ENCODE measurements around the gene FRAT1. TPM values are rescaled to one million over a fixed set of nuclear protein-coding genes. Genes with fewer than 3 reads are reported as not detected.

Gene FRAT1
- total and polyA plus RNA-seq, 2 of the 13 experiments (the other 11 are each of a cell fraction or from before 2014, with no cell fraction given), result 1.7 to 2.3 TPM

GRCh38 chr10:97332591-97333350, 13.7 kb downstream of the FRAT1 start (continued):
- TF ChIP-seq MZF1 (CRISPR knock-in tag; IDR thresholded peaks at IDR 0.05; ENCODE audit: borderline replicate concordance) (no peak), ZBTB34 (CRISPR knock-in tag; IDR thresholded peaks at IDR 0.05) (no peak), RNF2 (conservative IDR thresholded peaks at IDR 0.05; ENCODE audit: low read depth) (no peak), ZNF674 (CRISPR knock-in tag; IDR thresholded peaks at IDR 0.05; ENCODE audit: low read depth) (no peak), IRF2 (CRISPR knock-in tag; IDR thresholded peaks at IDR 0.05) (peak; percentile 39; the same call in 1 of the 2 replicates), SP140L (CRISPR knock-in tag; IDR thresholded peaks at IDR 0.05; ENCODE audit: borderline replicate concordance) (no peak), ZNF75D (CRISPR knock-in tag; IDR thresholded peaks at IDR 0.05; ENCODE audit: borderline replicate concordance) (no peak), RAD21 (CRISPR knock-in tag; IDR thresholded peaks at IDR 0.05) (0 out of 2 replicates have a peak, but pooled peaks have one; percentile 22), ZNF710 (CRISPR knock-in tag; IDR thresholded peaks at IDR 0.05; ENCODE audit: borderline replicate concordance) (peak; percentile 25; the same call in 1 of the 2 replicates), YEATS4 (CRISPR knock-in tag; IDR thresholded peaks at IDR 0.05; ENCODE audit: borderline replicate concordance) (peak; percentile 65; the same call in 1 of the 2 replicates), ZNF549 (CRISPR knock-in tag; IDR thresholded peaks at IDR 0.05) (no peak), RBAK (CRISPR knock-in tag; IDR thresholded peaks at IDR 0.05) (no peak), POGZ (CRISPR knock-in tag; IDR thresholded peaks at IDR 0.05) (no peak; the same call in 1 of the 2 replicates), ZNF792 (CRISPR knock-in tag; IDR thresholded peaks at IDR 0.05) (no peak), ZNF773 (CRISPR knock-in tag; IDR thresholded peaks at IDR 0.05; ENCODE audit: borderline replicate concordance) (no peak), ATAD3A (CRISPR knock-in tag; IDR thresholded peaks at IDR 0.05) (no peak), ZNF382 (CRISPR knock-in tag; IDR thresholded peaks at IDR 0.05; ENCODE audit: borderline replicate concordance) (no peak), SMYD3 (CRISPR knock-in tag; IDR thresholded peaks at IDR 0.05) (0 out of 2 replicates have a peak, but pooled peaks have one; percentile 23), REPIN1 (CRISPR knock-in tag; IDR thresholded peaks at IDR 0.05; ENCODE audit: borderline replicate concordance, low read depth) (no peak), ZNF552 (CRISPR knock-in tag; IDR thresholded peaks at IDR 0.05; ENCODE audit: borderline replicate concordance) (no peak), ZNF234 (CRISPR knock-in tag; conservative IDR thresholded peaks at IDR 0.05) (0 out of 2 replicates have a peak, but pooled peaks have one; percentile 33), ZNF569 (CRISPR knock-in tag; IDR thresholded peaks at IDR 0.05; ENCODE audit: borderline replicate concordance) (no peak), ZNF274 (CRISPR knock-in tag; IDR thresholded peaks at IDR 0.05) (no peak), NR2C2 (CRISPR knock-in tag; IDR thresholded peaks at IDR 0.05; ENCODE audit: borderline replicate concordance) (no peak), NCOA5 (CRISPR knock-in tag; IDR thresholded peaks at IDR 0.05) (no peak), ZNF567 (CRISPR knock-in tag; IDR thresholded peaks at IDR 0.05; ENCODE audit: borderline replicate concordance) (no peak), CREM (IDR thresholded peaks at IDR 0.05) (0 out of 2 replicates have a peak, but pooled peaks have one; percentile 13), CREM (CRISPR knock-in tag; IDR thresholded peaks at IDR 0.05) (no peak), ZNF780A (CRISPR knock-in tag; IDR thresholded peaks at IDR 0.05) (no peak), POLR2AphosphoS5 (IDR thresholded peaks at IDR 0.05; ENCODE audit: low read depth, low read length) (peak; percentile 43; the same call in 1 of the 2 replicates)

All from HepG2 (cell line).